SK-N-SH treated with all-trans-retinoic acid at 6 μM for 48 hours (cell line): Measurements from ENCODE around the gene CCDC34.

ENCODE experiments used
- ATAC-seq: fragments of 200-7000 bp; cut with Tn5 transposase; 3 replicates; pipeline ENCODE4 v1.9.1; 2020; ENCODE audit warnings: mild to moderate bottlenecking, moderate library complexity
- ARNTL ChIP-seq: fragments of 450-650 bp; formaldehyde crosslinking; IDR thresholded peaks from 2 replicates; pipeline ENCODE4 v1.5.0; 2020; ENCODE audit warnings: low read depth, mild to moderate bottlenecking, moderate library complexity, borderline replicate concordance
- BACH2 ChIP-seq: fragments of 250-450 bp; sonication (Bioruptor Pico); IDR thresholded peaks from 2 replicates; pipeline ENCODE4 v1.9.0; 2021; ENCODE audit warnings: mild to moderate bottlenecking, borderline replicate concordance
- CREB5 ChIP-seq: fragments of 250-450 bp; sonication (Bioruptor Pico); IDR thresholded peaks from 2 replicates; pipeline ENCODE4 v1.5.1; 2020; ENCODE audit warnings: low read depth, mild to moderate bottlenecking, moderate library complexity
- CSRNP3 ChIP-seq: fragments of 250-450 bp; sonication (Bioruptor Pico); IDR thresholded peaks from 2 replicates; pipeline ENCODE4 v1.5.1; 2021; ENCODE audit warnings: mild to moderate bottlenecking, moderate library complexity
- ISL1 ChIP-seq: fragments of 250-450 bp; sonication (Bioruptor Pico); IDR thresholded peaks from 2 replicates; pipeline ENCODE4 v2.1.2; 2022; ENCODE audit warnings: mild to moderate bottlenecking, moderate library complexity
- OSR1 ChIP-seq: fragments of 250-450 bp; sonication (Bioruptor Pico); IDR thresholded peaks from 2 replicates; pipeline ENCODE4 v1.8.0; 2022; ENCODE audit warnings: moderate library complexity, mild to moderate bottlenecking, inconsistent platforms
- PATZ1 ChIP-seq: fragments of 250-450 bp; sonication (Bioruptor Pico); IDR thresholded peaks from 2 replicates; pipeline ENCODE4 v1.8.0; 2020; ENCODE audit warnings: mild to moderate bottlenecking, moderate library complexity, borderline replicate concordance
- POU6F1 ChIP-seq: fragments of 250-450 bp; sonication (Bioruptor Pico); IDR thresholded peaks from 2 replicates; pipeline ENCODE4 v1.8.0; 2021; ENCODE audit warnings: low read depth, mild to moderate bottlenecking, moderate library complexity, borderline replicate concordance
- PPARA ChIP-seq: fragments of 250-450 bp; sonication (Bioruptor Pico); IDR thresholded peaks from 2 replicates; pipeline ENCODE4 v1.5.0; 2020; ENCODE audit warnings: mild to moderate bottlenecking, borderline replicate concordance
- TOX ChIP-seq: fragments of 250-450 bp; sonication (Bioruptor Pico); IDR thresholded peaks from 2 replicates; pipeline ENCODE4 v1.8.0; 2021; ENCODE audit warnings: mild to moderate bottlenecking, moderate library complexity, borderline replicate concordance
- TSHZ2 ChIP-seq: fragments of 250-450 bp; sonication (Bioruptor Pico); IDR thresholded peaks from 2 replicates; pipeline ENCODE4 v1.5.0; 2020; ENCODE audit warnings: mild to moderate bottlenecking, moderate library complexity
- ZC3H10 ChIP-seq: fragments of 250-450 bp; sonication (Bioruptor Pico); IDR thresholded peaks from 2 replicates; pipeline ENCODE4 v1.5.1; 2021; ENCODE audit warnings: mild to moderate bottlenecking, moderate library complexity
- ZFP3 ChIP-seq: fragments of 250-450 bp; sonication (Bioruptor Pico); IDR thresholded peaks from 2 replicates; pipeline ENCODE4 v1.5.0; 2020; ENCODE audit warnings: mild to moderate bottlenecking, moderate library complexity
- ZFP30 ChIP-seq: fragments of 450-650 bp; formaldehyde crosslinking; IDR thresholded peaks from 2 replicates; pipeline ENCODE4 v1.5.0; 2022; ENCODE audit warnings: mild to moderate bottlenecking, moderate library complexity
- ZNF565 ChIP-seq: fragments of 450-650 bp; formaldehyde crosslinking; conservative IDR thresholded peaks from 2 replicates; pipeline ENCODE4 v1.5.0; 2020; ENCODE audit warnings: low read depth, mild to moderate bottlenecking, moderate library complexity
- ZNF70 ChIP-seq: fragments of 450-650 bp; formaldehyde crosslinking; IDR thresholded peaks from 2 replicates; pipeline ENCODE4 v1.5.0; 2020; ENCODE audit warnings: mild to moderate bottlenecking, moderate library complexity

Gene CCDC34

GRCh38 chr11:27373392-27373791 lies 10.4 kb upstream of the CCDC34 start:
- TF ChIP-seq ZNF70 (CRISPR knock-in tag), result no peak
- TF ChIP-seq PPARA (CRISPR knock-in tag), result no peak
- TF ChIP-seq ZC3H10 (CRISPR knock-in tag), result no peak
- TF ChIP-seq ZFP3 (CRISPR knock-in tag), result no peak
- no peak for TF ChIP-seq PATZ1 (CRISPR knock-in tag)
- no peak for TF ChIP-seq CSRNP3
- no peak for TF ChIP-seq POU6F1 (CRISPR knock-in tag)
- no peak for TF ChIP-seq CREB5 (CRISPR knock-in tag)
- no peak for TF ChIP-seq ZFP30
- no peak for TF ChIP-seq BACH2 (CRISPR knock-in tag)
- no peak for TF ChIP-seq OSR1
- ATAC-seq, result no peak

- TF ChIP-seq TSHZ2, result no peak
- TF ChIP-seq PPARA (CRISPR knock-in tag), result no peak
- TF ChIP-seq ZNF70 (CRISPR knock-in tag), result no peak
- TF ChIP-seq POU6F1 (CRISPR knock-in tag), result no peak
- no peak for TF ChIP-seq ARNTL (CRISPR knock-in tag)
- no peak for TF ChIP-seq TOX (CRISPR knock-in tag)
- no peak for TF ChIP-seq OSR1
- no peak for TF ChIP-seq CSRNP3
- no peak for TF ChIP-seq CREB5 (CRISPR knock-in tag)
- TF ChIP-seq ZNF565, result no peak
- no peak for TF ChIP-seq ISL1 (CRISPR knock-in tag)
- TF ChIP-seq PATZ1 (CRISPR knock-in tag), result no peak
- no peak for TF ChIP-seq ZC3H10 (CRISPR knock-in tag)
- ATAC-seq, result no peak
These were observed 9.1 kb upstream of the CCDC34 start for GRCh38 chr11:27372164-27372563.
